GM12872 (cell line): Measurements from ENCODE around the gene ADARB1.

ENCODE experiments used
- TF ChIP-seq, protein P1 (sequence below): IDR thresholded peaks from 3 replicates; pipeline ENCODE4 v1.5.1; 2011; ENCODE audit warnings: low read depth, mild to moderate bottlenecking, low read length, moderate library complexity; ENCODE audit not compliant: insufficient read depth

ADARB1 gene

DNA sequence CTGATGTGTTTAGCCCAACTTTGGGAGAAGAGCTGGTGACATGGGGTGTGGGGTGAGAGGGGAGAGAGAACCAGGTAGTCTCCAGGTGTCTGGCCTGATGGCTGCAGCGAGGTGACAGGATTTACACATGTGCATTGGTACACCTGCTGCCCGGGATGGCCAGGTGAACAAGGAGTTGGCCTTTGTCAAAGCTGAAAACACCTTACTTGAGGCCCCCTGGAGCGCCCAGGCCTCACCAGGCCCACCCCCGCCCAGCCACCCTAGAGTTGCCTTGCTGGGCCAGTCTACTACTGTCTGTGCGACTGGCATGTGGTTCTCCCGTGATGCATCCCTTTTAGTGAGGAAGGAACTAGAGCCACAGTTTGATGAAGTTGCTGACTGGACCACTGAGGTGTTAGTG lies 90.5 kb downstream of the ADARB1 start:
- TF ChIP-seq, protein P1, sequence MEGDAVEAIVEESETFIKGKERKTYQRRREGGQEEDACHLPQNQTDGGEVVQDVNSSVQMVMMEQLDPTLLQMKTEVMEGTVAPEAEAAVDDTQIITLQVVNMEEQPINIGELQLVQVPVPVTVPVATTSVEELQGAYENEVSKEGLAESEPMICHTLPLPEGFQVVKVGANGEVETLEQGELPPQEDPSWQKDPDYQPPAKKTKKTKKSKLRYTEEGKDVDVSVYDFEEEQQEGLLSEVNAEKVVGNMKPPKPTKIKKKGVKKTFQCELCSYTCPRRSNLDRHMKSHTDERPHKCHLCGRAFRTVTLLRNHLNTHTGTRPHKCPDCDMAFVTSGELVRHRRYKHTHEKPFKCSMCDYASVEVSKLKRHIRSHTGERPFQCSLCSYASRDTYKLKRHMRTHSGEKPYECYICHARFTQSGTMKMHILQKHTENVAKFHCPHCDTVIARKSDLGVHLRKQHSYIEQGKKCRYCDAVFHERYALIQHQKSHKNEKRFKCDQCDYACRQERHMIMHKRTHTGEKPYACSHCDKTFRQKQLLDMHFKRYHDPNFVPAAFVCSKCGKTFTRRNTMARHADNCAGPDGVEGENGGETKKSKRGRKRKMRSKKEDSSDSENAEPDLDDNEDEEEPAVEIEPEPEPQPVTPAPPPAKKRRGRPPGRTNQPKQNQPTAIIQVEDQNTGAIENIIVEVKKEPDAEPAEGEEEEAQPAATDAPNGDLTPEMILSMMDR: no peak

DNA sequence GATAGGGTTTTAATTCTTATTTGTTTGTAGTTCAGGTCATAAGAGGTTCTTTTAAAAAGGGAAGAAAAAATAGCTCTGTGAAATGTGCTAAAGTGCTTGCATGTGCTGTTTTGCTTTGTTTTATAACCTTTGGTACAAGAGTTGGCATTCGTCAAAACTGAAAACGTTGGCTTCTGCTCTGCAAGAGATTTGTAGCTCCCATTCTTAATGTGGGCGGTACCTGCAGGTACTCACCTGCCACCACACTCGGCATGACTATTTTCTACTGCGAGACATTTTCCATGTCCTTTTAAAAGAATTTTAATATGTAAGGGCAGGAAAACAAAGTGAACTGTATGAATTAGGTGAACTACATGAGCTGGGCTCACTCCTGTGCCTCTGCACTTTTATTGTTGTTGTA lies 92.6 kb downstream of the ADARB1 start:
- TF ChIP-seq, protein P1: no peak

DNA sequence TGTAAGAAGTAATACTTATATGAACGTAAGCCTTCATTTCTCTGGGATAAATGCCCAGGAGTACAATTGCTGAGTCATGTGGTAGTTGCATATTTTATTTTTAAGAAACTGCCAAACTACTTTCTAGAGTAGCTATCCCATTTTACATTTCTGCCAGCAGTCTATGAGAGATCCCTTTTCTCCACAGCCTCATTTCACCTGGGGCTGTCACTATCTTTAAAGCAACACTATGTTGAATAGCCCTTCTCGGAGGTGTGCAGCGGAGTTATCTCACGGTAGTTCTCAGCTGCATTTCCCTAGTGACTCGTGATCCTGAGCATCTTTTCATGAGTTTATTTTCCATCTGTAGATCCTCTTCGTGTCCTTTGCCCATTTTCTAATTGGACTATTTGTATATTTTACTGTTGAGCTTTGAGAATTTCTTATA lies 93.4 kb downstream of the ADARB1 start:
- TF ChIP-seq, protein P1: no peak

DNA sequence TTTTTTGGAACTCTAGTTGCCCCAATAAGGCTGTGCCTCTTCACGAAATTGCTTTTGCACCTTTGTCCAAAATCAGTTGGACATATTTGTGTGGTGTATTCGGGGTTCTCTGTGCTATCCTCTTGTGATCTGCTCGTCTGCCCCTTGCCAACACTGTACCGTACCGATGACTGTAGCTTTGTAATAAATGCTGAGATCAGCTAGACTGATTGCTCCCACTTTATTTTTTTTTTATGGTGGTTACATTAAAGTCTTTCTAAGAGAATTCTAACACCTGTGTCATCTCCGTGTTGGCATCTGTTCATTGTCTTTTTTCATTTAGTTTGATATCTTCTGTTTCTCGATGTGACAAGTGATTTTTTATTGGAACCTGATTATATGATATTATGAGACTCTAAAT lies 94.1 kb downstream of the ADARB1 start:
- TF ChIP-seq, protein P1: no peak

DNA sequence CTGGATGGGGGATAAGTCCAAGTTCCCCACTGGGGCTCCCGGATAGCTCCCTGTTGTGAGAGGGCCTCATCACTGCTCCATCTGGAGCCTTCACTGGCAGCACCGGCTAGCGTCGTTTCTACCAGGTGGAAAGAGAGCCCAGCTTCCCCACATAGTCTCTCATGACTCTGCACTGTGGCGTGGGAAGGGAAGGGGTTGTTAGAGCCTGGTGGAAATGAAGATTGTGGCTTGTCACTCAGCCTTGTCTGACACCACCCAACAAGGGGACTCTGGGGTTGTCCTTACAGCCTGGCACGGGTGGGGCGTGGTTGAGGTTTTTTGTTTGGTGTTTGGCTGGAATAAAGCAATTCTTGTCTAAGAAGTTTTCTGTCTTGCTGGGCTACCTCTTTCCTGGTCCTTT lies 94.6 kb downstream of the ADARB1 start:
- TF ChIP-seq, protein P1: no peak

DNA sequence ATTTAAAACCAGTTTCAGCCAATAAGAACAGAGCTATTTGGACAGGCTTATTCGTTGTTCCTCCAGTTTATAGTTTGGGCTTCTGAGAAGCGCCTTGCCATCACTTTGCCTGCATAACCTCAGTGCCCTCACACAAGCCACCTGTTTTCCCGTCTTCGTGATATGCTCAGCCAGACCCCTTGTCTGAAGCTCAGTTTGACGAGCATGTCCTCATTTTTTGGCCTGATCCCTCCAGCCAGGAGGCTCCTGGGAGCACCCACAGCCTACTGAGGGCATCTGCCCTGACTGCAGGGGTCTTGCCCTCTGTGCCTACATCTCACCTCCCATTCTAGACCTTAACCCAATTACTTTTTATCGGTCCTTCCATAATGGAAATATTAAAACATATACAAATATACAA lies 95.3 kb downstream of the ADARB1 start:
- TF ChIP-seq, protein P1: no peak

DNA sequence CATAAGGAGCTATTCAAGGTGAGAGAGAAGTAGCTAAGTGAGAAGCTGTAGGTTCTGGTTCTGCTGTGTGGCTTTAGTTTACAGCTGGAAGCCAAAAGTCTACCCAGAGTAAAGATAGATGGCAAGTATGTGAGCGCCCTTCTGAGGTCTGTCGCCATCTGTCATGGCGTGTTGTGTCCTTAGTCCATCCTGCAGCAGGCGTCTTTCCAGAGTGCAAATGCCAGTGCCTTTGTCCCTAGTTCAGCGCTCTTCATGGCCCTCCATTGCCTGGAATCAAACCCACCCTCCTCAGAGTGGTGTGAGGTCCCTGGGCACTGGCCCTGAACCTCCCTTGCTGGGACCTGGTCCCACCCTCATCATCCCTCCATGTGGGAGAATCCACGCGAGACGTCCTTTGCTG lies 96.6 kb downstream of the ADARB1 start:
- TF ChIP-seq, protein P1: no peak

DNA sequence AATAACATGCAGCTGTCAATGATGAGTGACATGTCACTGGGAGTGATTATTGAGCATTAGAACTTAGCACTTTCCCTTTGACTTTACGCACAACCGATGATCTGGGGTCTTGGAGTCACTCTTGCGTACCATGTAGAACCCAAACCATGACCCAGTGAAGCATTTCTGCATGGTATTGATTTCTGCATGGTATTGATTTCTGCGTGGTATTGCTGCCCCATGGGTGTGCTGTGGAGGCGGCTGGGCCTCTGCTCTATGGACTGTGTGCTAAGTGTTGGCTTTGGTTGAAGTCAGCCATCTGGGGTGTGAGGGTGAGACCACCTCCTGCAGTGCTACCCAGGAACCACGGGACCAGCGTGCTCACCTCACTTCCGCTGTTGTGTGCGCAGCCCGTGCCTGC lies 98.0 kb downstream of the ADARB1 start:
- TF ChIP-seq, protein P1: no peak
